ENCODE measurements around the gene RLN3. TPM values are rescaled to one million over a fixed set of nuclear protein-coding genes. Genes with fewer than 3 reads are reported as not detected.
"Not testable (repeated sequence)": the region's sequence is repeated elsewhere in the genome, so short reads cannot be mapped to it uniquely, and the experiment has no call there.

The RLN3 gene
- total RNA-seq, 1 experiment from 2014 or later = not detected

DNA sequence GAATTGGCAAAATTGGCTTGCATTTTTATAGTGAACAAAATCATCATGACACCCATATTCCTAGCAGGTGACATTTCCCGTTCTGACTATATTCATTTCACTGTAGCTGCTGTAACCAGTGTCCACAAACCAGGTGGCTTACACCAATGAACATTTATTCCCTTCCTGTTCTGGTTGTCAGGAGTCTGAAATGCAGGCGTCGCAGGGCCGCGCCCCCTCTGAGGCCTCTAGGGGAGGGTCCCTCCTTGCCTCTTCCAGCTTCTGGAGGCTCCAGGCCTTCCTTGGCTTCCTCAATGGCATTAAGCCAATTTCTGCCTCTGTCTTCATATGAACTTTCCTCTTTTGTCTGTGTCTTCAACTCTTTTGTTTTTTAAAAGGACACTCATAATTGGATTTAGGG is 6.5 kb upstream of the RLN3 start:
- H4K20me1 ChIP-seq (ENCODE audit: low read length) = no peaks in the 10 kb centered on the region
- no peaks in the 10 kb centered on the region for H3K9me3 ChIP-seq (ENCODE audit: low read length)
- no peak for ATAC-seq
- H3K27me3 ChIP-seq (ENCODE audit: low read length) = no peaks in the 10 kb centered on the region
- H3K36me3 ChIP-seq (ENCODE audit: low read depth, low read length) = no peaks in the 10 kb centered on the region
- 0 out of 2 replicates have a peak, but pooled peaks cover 6% of the 10 kb centered on the region for H3K4me1 ChIP-seq (ENCODE audit: insufficient read depth, low read length)
- no peak overlapping the region for H3K27ac ChIP-seq (ENCODE audit: low read length)
- BruUV-seq (replicated peaks) = no TSS peak
- H3K4me2 ChIP-seq (ENCODE audit: low read length) = no peak overlapping the region
- CTCF ChIA-PET = interaction anchor here (0.6 kb wide), 2 partner anchors 36 to 169 kb away, joined by 4 read pairs; no protein-coding TSS in a partner anchor
- H3F3A ChIP-seq (ENCODE audit: low read length, unreplicated experiment) = no peaks in the 10 kb centered on the region
- TF ChIP-seq EZH2phosphoT487 (IDR thresholded peaks at IDR 0.05; ENCODE audit: borderline replicate concordance, low read length) (no peak), EZH2 (IDR thresholded peaks at IDR 0.05; ENCODE audit: low read length, unreplicated experiment) (no peak)
- no peak overlapping the region for H3K4me3 ChIP-seq (ENCODE audit: low read length)
- H3K9ac ChIP-seq (ENCODE audit: low read length) = no peak overlapping the region
- H3K79me2 ChIP-seq (ENCODE audit: low read length) = no peaks in the 10 kb centered on the region
- no peak for DNase-seq
- POLR2A ChIA-PET (ENCODE audit: unreplicated experiment) = no interaction called here
- no peak overlapping the region for H2AFZ ChIP-seq (ENCODE audit: low read length)
- intact Hi-C loops (cut with micrococcal nuclease) = no loop called here
- no peaks in the 10 kb centered on the region for H3K9me2 ChIP-seq (replicated peaks; ENCODE audit: low read length)

DNA sequence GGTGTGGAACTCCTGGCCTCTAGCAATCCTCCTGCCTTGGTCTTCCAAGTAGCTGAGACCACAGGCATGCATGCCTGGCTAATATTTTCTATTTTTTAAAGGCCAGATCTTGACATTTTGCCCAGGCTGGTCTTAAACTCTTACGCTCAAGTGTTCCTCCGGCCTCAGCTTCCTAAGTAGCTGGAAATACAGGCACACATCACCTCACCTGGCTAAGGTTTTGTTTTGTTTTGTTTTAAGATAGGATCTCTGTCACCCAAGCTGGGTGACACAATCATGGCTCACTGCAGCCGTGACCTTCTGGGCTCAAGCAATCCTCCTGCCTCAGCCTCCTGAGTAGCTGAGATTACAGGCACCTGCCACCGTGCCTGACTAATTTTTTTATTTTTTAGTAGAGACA is 5.5 kb upstream of the RLN3 start:
- BruUV-seq (replicated peaks) = no TSS peak
- Histone ChIP-seq H3K4me2 (ENCODE audit: low read length) (no peak overlapping the region), H4K20me1 (ENCODE audit: low read length) (no peaks in the 10 kb centered on the region), H2AFZ (ENCODE audit: low read length) (peak overlapping the region; percentile 15; the same call in 1 of the 2 replicates), H3F3A (ENCODE audit: low read length, unreplicated experiment) (no peaks in the 10 kb centered on the region), H3K27me3 (ENCODE audit: low read length) (no peaks in the 10 kb centered on the region), H3K4me3 (ENCODE audit: low read length) (no peak overlapping the region), H3K36me3 (ENCODE audit: low read depth, low read length) (no peaks in the 10 kb centered on the region), H3K9me3 (ENCODE audit: low read length) (no peaks in the 10 kb centered on the region), H3K9me2 (replicated peaks; ENCODE audit: low read length) (no peaks in the 10 kb centered on the region), H3K4me1 (ENCODE audit: insufficient read depth, low read length) (0 out of 2 replicates have a peak, but pooled peaks cover 6% of the 10 kb centered on the region), H3K79me2 (ENCODE audit: low read length) (no peaks in the 10 kb centered on the region), H3K27ac (ENCODE audit: low read length) (no peak overlapping the region), H3K9ac (ENCODE audit: low read length) (no peak overlapping the region)
- TF ChIP-seq EZH2 (IDR thresholded peaks at IDR 0.05; ENCODE audit: low read length, unreplicated experiment) (no peak), EZH2phosphoT487 (IDR thresholded peaks at IDR 0.05; ENCODE audit: borderline replicate concordance, low read length) (no peak)
- TF ChIP-seq, protein P1, sequence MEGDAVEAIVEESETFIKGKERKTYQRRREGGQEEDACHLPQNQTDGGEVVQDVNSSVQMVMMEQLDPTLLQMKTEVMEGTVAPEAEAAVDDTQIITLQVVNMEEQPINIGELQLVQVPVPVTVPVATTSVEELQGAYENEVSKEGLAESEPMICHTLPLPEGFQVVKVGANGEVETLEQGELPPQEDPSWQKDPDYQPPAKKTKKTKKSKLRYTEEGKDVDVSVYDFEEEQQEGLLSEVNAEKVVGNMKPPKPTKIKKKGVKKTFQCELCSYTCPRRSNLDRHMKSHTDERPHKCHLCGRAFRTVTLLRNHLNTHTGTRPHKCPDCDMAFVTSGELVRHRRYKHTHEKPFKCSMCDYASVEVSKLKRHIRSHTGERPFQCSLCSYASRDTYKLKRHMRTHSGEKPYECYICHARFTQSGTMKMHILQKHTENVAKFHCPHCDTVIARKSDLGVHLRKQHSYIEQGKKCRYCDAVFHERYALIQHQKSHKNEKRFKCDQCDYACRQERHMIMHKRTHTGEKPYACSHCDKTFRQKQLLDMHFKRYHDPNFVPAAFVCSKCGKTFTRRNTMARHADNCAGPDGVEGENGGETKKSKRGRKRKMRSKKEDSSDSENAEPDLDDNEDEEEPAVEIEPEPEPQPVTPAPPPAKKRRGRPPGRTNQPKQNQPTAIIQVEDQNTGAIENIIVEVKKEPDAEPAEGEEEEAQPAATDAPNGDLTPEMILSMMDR (conservative IDR thresholded peaks at IDR 0.05; ENCODE audit: low read depth, low read length) = no peak
- ChIA-PET POLR2A (ENCODE audit: unreplicated experiment) (no interaction called here), CTCF (interaction anchor here (0.7 kb wide), 1 partner anchor 25 kb away, joined by 3 read pairs; no protein-coding TSS in a partner anchor)
- ATAC-seq (peak; percentile 17; the same call in 1 of the 2 replicates), DNase-seq (peak; percentile 57)
- intact Hi-C loops (cut with micrococcal nuclease) = no loop called here

DNA sequence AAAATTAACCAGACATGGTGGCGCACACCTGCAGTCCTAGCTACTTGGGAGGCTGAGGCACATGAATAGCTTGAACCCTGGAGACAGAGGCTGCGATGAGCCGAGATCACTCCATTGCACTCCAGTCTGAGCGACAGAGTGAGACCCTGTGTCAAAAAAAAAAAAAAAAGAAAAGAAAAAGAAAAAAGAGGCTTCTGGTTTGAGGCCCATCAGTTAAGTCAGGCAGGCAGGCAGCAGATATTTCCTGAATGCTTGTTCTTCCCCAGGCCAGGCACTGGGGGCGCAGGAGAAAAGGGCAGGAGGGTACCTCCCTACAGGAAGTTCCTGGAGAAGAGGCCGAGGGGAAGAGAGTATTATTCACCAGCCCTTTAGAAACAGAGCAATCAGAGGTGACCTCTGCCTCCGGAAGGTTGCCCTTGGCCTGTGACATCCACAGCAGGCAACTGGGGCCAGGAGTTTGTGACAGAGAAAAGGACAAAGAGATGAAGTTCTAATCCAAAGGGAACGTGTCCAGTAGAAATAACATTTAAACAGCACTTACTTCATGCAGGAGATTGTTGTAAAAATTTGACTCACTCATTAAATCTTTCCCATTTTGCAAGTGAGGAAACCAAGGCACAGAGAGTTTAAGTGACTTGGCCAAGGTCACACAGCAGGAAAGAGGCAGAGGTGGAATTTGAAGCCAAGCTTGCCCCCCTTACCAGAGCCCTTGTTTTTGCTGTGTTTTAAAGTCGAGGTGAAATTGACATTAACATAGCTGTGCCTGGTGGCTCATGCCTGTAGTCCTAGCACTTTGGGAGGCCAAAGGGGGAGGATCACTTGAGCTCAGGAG is 4.3 kb upstream of the RLN3 start:
- H3K4me2 ChIP-seq (ENCODE audit: low read length) = no peak overlapping the region
- intact Hi-C loops (cut with micrococcal nuclease) = no loop called here
- no peaks in the 10 kb centered on the region for H3K9me3 ChIP-seq (ENCODE audit: low read length)
- DNase-seq = peak; percentile 72
- no peaks in the 10 kb centered on the region for H3K9me2 ChIP-seq (replicated peaks; ENCODE audit: low read length)
- H3K79me2 ChIP-seq (ENCODE audit: low read length) = no peaks in the 10 kb centered on the region
- TF ChIP-seq, protein P1 (conservative IDR thresholded peaks at IDR 0.05; ENCODE audit: low read depth, low read length) = peak; percentile 75
- no peak for TF ChIP-seq EZH2phosphoT487 (IDR thresholded peaks at IDR 0.05; ENCODE audit: borderline replicate concordance, low read length)
- no peak overlapping the region for H3K9ac ChIP-seq (ENCODE audit: low read length)
- no peaks in the 10 kb centered on the region for H3F3A ChIP-seq (ENCODE audit: low read length, unreplicated experiment)
- BruUV-seq (replicated peaks) = no TSS peak
- peak; percentile 97 for ATAC-seq
- no peaks in the 10 kb centered on the region for H3K36me3 ChIP-seq (ENCODE audit: low read depth, low read length)
- H4K20me1 ChIP-seq (ENCODE audit: low read length) = no peaks in the 10 kb centered on the region
- H3K4me3 ChIP-seq (ENCODE audit: low read length) = no peak overlapping the region
- peak overlapping the region; percentile 43 for H2AFZ ChIP-seq (ENCODE audit: low read length)
- ChIA-PET POLR2A (ENCODE audit: unreplicated experiment) (no interaction called here), CTCF (no interaction called here)
- no peaks in the 10 kb centered on the region for H3K27me3 ChIP-seq (ENCODE audit: low read length)
- H3K27ac ChIP-seq (ENCODE audit: low read length) = no peak overlapping the region
- H3K4me1 ChIP-seq (ENCODE audit: insufficient read depth, low read length) = 0 out of 2 replicates have a peak, but pooled peaks cover 6% of the 10 kb centered on the region

DNA sequence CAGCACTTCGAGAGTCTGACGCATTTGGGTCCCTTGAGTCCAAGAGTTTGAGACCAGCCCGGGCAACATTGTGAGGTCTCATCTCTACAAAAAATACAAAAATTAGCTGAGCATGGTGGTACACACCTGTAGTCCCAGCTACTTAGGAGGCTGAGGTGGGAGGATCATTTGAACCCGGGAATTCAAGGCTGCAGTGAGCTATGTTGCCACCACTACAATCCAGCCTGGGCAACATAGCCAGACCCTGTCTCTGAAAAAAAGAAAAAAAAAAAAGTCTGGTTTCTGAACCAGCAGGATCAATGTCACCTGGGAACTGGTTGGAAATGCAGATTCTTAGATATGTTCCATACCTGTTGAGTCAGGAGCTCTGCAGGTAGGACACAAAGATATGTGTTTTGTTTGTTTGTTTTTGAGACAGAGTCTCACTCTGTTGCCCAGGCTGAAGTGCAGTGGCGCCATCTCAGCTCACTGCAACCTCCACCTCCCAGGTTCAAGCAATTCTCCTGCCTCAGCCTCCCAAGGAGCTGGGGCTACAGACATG is 1.2 kb upstream of the RLN3 start:
- H3K4me3 ChIP-seq (ENCODE audit: low read length); H3K9me2 ChIP-seq (replicated peaks; ENCODE audit: low read length); H3K9ac ChIP-seq (ENCODE audit: low read length); H2AFZ ChIP-seq (ENCODE audit: low read length); H3K4me1 ChIP-seq (ENCODE audit: insufficient read depth, low read length); ATAC-seq; BruUV-seq (replicated peaks); H3K27me3 ChIP-seq (ENCODE audit: low read length); H4K20me1 ChIP-seq (ENCODE audit: low read length); H3K79me2 ChIP-seq (ENCODE audit: low read length); intact Hi-C loops (cut with micrococcal nuclease); H3K4me2 ChIP-seq (ENCODE audit: low read length); H3K36me3 ChIP-seq (ENCODE audit: low read depth, low read length); H3K9me3 ChIP-seq (ENCODE audit: low read length); H3K27ac ChIP-seq (ENCODE audit: low read length); DNase-seq; POLR2A ChIA-PET (ENCODE audit: unreplicated experiment); H3F3A ChIP-seq (ENCODE audit: low read length, unreplicated experiment): not testable (repeated sequence)
- CTCF ChIA-PET = interaction anchor here (0.5 to 0.6 kb wide), 2 partner anchors 18 to 96 kb away, joined by 9 read pairs; no protein-coding TSS in a partner anchor

Data from PC-3 (cell line).